ENCODE results near the gene AKR1C1.

DNA sequence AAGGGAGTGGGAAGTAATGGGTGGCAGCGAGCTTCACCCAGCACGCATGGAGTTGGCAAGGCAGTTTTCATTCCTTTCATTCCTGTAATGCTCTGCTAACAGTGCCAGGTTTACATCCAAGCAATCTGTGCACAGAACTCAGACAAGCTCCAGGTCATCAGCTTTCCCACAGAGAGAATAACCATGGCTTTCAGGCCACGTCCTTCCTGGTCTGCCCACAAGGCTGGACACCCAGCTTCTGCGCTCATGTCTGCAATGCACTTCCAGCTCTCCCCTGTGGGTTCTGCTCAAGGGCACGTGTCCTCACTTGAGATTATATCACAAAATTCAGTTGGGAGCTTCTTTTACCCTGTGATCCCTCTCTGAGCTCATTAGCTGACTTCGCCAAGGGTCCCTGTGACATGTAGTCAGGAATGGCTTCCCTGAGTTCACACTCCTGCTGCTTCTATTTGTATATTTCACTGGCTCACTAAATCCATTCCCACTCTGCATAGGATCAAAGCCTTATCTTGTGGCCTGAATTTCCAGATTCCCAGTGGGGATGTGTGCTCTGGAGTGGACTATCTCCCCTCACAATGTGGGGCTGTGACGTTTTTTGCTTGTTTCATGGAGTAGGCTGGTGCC lies 21.9 kb downstream of the AKR1C1 start:
- TF ChIP-seq, protein P1, sequence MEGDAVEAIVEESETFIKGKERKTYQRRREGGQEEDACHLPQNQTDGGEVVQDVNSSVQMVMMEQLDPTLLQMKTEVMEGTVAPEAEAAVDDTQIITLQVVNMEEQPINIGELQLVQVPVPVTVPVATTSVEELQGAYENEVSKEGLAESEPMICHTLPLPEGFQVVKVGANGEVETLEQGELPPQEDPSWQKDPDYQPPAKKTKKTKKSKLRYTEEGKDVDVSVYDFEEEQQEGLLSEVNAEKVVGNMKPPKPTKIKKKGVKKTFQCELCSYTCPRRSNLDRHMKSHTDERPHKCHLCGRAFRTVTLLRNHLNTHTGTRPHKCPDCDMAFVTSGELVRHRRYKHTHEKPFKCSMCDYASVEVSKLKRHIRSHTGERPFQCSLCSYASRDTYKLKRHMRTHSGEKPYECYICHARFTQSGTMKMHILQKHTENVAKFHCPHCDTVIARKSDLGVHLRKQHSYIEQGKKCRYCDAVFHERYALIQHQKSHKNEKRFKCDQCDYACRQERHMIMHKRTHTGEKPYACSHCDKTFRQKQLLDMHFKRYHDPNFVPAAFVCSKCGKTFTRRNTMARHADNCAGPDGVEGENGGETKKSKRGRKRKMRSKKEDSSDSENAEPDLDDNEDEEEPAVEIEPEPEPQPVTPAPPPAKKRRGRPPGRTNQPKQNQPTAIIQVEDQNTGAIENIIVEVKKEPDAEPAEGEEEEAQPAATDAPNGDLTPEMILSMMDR (conservative IDR thresholded peaks at IDR 0.05; ENCODE audit: low read depth, low read length), result no peak
- TF ChIP-seq MAZ (IDR thresholded peaks at IDR 0.05; ENCODE audit: borderline replicate concordance, low read depth, low read length), result no peak
- TF ChIP-seq CEBPB (IDR thresholded peaks at IDR 0.05; ENCODE audit: low read depth, low read length), result no peak

All from IMR-90 (cell line).